ENCODE data around the gene IFT22. TPM values are rescaled to one million over a fixed set of nuclear protein-coding genes. Genes with fewer than 3 reads are reported as not detected.
A peak's percentile ranks its signal among the peaks of the same experiment; 100 is the strongest.
"Not testable (repeated sequence)": the region's sequence is repeated elsewhere in the genome, so short reads cannot be mapped to it uniquely, and the experiment has no call there.

Gene IFT22
- total and polyA plus RNA-seq, 2 experiments from 2014 or later: 13.8 to 38.8 TPM

DNA sequence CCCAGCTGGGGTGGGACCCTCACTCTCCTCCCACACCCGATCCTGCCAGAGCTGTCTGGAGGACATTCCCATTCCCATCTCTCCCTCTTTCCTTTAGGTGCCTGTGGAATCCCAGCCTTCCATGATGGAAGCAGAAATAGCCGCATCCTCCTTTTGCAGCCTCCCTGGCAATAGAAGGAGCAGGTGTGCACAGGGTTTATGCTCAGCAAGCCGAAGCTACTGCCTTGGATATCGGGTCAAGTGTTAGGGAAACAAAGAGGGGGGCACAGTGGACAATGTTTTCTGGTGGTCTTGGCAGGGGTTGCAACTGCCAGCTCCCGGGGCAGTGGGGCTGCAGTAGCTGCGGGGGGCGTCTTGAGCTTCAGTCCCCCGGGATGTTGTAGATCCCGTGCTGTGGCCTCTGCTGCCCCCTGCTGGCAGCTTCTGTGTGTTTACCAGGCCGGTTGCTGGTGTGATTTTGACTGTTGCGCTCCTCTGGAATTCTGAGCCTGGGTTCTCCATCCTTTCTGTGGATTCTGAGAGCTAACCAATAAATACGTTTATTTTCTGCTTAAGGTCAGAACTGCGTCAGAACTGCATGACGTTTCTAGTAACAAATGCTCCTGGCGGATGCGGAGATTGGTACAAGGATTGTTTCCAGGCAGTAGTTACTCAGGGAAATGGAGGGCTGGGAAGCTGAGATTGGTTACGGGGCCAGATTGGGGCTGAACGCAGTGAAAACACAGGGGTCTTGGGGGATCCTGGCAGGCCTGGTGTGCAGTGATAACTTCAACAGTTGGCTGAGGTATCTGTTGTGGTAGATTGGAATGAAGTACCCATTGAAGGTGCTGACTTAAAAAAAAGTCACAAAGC, 31.2 kb downstream of the IFT22 start:
- Histone ChIP-seq H3K27ac (ENCODE audit: low read depth) (peak overlapping the region; percentile 80), H3K4me1 (ENCODE audit: insufficient read depth) (peaks cover 22% of the 10 kb centered on the region)
- TF ChIP-seq, protein P1, sequence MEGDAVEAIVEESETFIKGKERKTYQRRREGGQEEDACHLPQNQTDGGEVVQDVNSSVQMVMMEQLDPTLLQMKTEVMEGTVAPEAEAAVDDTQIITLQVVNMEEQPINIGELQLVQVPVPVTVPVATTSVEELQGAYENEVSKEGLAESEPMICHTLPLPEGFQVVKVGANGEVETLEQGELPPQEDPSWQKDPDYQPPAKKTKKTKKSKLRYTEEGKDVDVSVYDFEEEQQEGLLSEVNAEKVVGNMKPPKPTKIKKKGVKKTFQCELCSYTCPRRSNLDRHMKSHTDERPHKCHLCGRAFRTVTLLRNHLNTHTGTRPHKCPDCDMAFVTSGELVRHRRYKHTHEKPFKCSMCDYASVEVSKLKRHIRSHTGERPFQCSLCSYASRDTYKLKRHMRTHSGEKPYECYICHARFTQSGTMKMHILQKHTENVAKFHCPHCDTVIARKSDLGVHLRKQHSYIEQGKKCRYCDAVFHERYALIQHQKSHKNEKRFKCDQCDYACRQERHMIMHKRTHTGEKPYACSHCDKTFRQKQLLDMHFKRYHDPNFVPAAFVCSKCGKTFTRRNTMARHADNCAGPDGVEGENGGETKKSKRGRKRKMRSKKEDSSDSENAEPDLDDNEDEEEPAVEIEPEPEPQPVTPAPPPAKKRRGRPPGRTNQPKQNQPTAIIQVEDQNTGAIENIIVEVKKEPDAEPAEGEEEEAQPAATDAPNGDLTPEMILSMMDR (conservative IDR thresholded peaks at IDR 0.05; ENCODE audit: low read depth in 2 of 2): peak; percentile 67
- Mint-ChIP-seq H3K4me1 (peaks cover 66% of the 10 kb centered on the region), H3K27ac (peak overlapping the region; percentile 89), H3K27me3 (ENCODE audit: insufficient read depth, low read depth, poor library complexity) (peaks cover 29% of the 10 kb centered on the region), H3K36me3 (ENCODE audit: low read depth) (peaks cover 35% of the 10 kb centered on the region)
- not testable (repeated sequence) for H3K9me3 Mint-ChIP-seq; H3K4me2 ChIP-seq; H3K4me3 Mint-ChIP-seq; H3K27me3 ChIP-seq (ENCODE audit: insufficient read depth); H2AFZ ChIP-seq; H3K4me3 ChIP-seq; H3F3A ChIP-seq (replicated peaks; ENCODE audit: low read depth); H3K9me2 ChIP-seq (ENCODE audit: insufficient read depth); H3K36me3 ChIP-seq (ENCODE audit: insufficient read depth); H4K20me1 ChIP-seq (replicated peaks; ENCODE audit: insufficient read depth); H3K79me2 ChIP-seq (replicated peaks; ENCODE audit: insufficient read depth)
- ATAC-seq: peak; percentile 27
- DNase-seq (ENCODE audit: low spot score): peak; percentile 79

DNA sequence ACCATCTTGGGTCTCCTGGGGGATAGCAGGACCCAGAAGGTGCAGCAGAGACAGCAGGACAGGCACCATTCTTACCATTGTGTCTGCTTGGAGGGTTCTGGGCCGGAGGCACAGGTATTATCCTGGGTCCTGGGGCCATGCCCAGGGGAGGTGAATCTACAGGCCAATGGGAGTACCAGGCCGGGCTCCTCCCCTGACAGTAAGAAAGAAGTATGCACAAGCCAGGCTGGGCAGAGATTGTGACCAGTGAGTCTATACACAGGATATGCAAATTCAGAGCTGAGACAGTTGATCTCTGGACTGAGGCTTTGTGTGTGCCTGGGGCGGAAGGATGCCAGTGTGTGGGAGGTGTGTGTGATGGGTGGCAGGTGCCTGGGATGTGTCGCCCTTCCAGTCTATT, 31.9 kb downstream of the IFT22 start:
- H3K79me2 ChIP-seq (replicated peaks; ENCODE audit: insufficient read depth); H3K9me2 ChIP-seq (ENCODE audit: insufficient read depth); H2AFZ ChIP-seq; H4K20me1 ChIP-seq (replicated peaks; ENCODE audit: insufficient read depth); H3K27ac ChIP-seq (ENCODE audit: low read depth); H3F3A ChIP-seq (replicated peaks; ENCODE audit: low read depth); H3K27me3 ChIP-seq (ENCODE audit: insufficient read depth); H3K9me3 Mint-ChIP-seq; H3K36me3 ChIP-seq (ENCODE audit: insufficient read depth); DNase-seq (ENCODE audit: low spot score): not testable (repeated sequence)
- peak; percentile 3; the same call in 1 of the 3 replicates for ATAC-seq
- Mint-ChIP-seq H3K27me3 (ENCODE audit: insufficient read depth, low read depth, poor library complexity) (peaks cover 27% of the 10 kb centered on the region), H3K27ac (peak overlapping the region; percentile 38), H3K36me3 (ENCODE audit: low read depth) (peaks cover 35% of the 10 kb centered on the region), H3K4me1 (peaks cover 60% of the 10 kb centered on the region), H3K4me3 (peak overlapping the region; percentile 64)
- Histone ChIP-seq H3K4me1 (ENCODE audit: insufficient read depth) (peaks cover 18% of the 10 kb centered on the region), H3K4me2 (peak overlapping the region; percentile 27; the same call in 1 of the 2 replicates), H3K4me3 (peak overlapping the region; percentile 22; the same call in 1 of the 2 replicates)

DNA sequence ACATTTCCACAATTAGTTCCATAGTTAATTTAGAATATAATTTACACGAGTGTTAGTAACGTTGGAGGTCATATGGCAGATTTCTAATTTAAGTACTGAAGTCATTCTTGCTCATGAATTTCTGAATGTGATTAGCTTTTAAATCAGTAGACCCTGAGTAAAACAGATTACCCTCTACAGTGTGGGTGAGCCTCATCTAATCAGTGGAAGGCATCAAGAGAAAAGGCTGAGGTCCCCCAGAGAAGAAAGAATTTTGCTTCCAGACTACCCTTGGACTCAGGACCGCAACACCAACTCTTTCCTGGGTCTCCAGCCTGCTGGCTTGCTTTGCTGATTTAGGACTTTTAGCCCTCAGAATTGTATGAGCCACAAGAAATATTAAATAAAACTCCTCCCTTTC, 33.2 kb downstream of the IFT22 start:
- peak overlapping the region; percentile 64 for H3K4me3 Mint-ChIP-seq
- peaks cover 35% of the 10 kb centered on the region for H3K36me3 Mint-ChIP-seq (ENCODE audit: low read depth)
- Histone ChIP-seq H3K79me2 (replicated peaks; ENCODE audit: insufficient read depth) (peaks cover 6% of the 10 kb centered on the region), H3K4me2 (0 out of 2 replicates have a peak overlapping the region, but pooled peaks have one; percentile 27), H3F3A (replicated peaks; ENCODE audit: low read depth) (no peaks in the 10 kb centered on the region; the same call in none of the 2 replicates), H3K27me3 (ENCODE audit: insufficient read depth) (no peaks in the 10 kb centered on the region), H4K20me1 (replicated peaks; ENCODE audit: insufficient read depth) (no peaks in the 10 kb centered on the region), H2AFZ (no peak overlapping the region), H3K9me2 (ENCODE audit: insufficient read depth) (no peaks in the 10 kb centered on the region), H3K4me3 (peak overlapping the region; percentile 22), H3K36me3 (ENCODE audit: insufficient read depth) (no peaks in the 10 kb centered on the region; the same call in 1 of the 2 replicates), H3K4me1 (ENCODE audit: insufficient read depth) (peaks cover 17% of the 10 kb centered on the region), H3K27ac (ENCODE audit: low read depth) (no peak overlapping the region)
- ATAC-seq: no peak
- no peak for DNase-seq (ENCODE audit: low spot score)
- H3K9me3 Mint-ChIP-seq: no peaks in the 10 kb centered on the region
- peaks cover 20% of the 10 kb centered on the region for H3K27me3 Mint-ChIP-seq (ENCODE audit: insufficient read depth, low read depth, poor library complexity)
- no peak overlapping the region for H3K27ac Mint-ChIP-seq
- H3K4me1 Mint-ChIP-seq: peaks cover 49% of the 10 kb centered on the region
- TF ChIP-seq POLR2AphosphoS5 (IDR thresholded peaks at IDR 0.05; ENCODE audit: low read depth) (no peak), EZH2phosphoT487 (IDR thresholded peaks at IDR 0.05; ENCODE audit: unreplicated experiment) (no peak), JUNB (IDR thresholded peaks at IDR 0.05; ENCODE audit: unreplicated experiment) (no peak), ZNF114 (CRISPR knock-in tag; IDR thresholded peaks at IDR 0.05) (no peak)
- TF ChIP-seq, protein P2, sequence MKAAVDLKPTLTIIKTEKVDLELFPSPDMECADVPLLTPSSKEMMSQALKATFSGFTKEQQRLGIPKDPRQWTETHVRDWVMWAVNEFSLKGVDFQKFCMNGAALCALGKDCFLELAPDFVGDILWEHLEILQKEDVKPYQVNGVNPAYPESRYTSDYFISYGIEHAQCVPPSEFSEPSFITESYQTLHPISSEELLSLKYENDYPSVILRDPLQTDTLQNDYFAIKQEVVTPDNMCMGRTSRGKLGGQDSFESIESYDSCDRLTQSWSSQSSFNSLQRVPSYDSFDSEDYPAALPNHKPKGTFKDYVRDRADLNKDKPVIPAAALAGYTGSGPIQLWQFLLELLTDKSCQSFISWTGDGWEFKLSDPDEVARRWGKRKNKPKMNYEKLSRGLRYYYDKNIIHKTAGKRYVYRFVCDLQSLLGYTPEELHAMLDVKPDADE (IDR thresholded peaks at IDR 0.05): no peak
- TF ChIP-seq, protein P1 (conservative IDR thresholded peaks at IDR 0.05; ENCODE audit: low read depth in 2 of 2): no peak
